DOHH2 (cell line): ENCODE results near the gene GPC6.

Experiments
- EZH2phosphoT487 ChIP-seq: fragments of 200-600 bp; sonication (generic); IDR thresholded peaks from 2 replicates; pipeline ENCODE4 v1.6.1; 2017; ENCODE audit warnings: borderline replicate concordance, mild to moderate bottlenecking, antibody characterized with exemption, low read length, moderate library complexity, mixed read lengths
- TF ChIP-seq, protein P1 (sequence below): fragments of 200-600 bp; sonication (generic); IDR thresholded peaks from one replicate; pipeline ENCODE4 v1.5.1; 2014; ENCODE audit warnings: antibody characterized with exemption, mild to moderate bottlenecking, low read depth, low read length; ENCODE audit not compliant: poor library complexity, severe bottlenecking

DNA sequence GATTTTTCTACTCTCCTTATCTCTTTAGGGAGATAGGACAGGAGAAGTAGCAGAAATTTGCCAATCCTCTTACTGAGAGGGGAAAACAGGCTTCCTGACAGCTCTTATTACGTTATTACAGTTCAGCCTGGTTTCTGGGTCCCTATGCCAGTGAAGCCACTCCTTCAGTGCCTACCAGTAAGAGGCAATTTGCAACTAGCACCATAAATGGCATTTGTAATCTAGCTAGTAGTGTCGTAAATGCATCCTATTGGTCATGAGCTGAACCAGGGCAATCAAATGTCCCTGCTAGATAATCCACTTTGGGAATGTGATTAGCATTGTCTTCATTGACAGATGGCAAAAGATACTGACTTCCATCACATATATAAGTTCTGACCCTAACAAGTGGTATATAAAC, 824.1 kb downstream of the GPC6 start:
- TF ChIP-seq, protein P1, sequence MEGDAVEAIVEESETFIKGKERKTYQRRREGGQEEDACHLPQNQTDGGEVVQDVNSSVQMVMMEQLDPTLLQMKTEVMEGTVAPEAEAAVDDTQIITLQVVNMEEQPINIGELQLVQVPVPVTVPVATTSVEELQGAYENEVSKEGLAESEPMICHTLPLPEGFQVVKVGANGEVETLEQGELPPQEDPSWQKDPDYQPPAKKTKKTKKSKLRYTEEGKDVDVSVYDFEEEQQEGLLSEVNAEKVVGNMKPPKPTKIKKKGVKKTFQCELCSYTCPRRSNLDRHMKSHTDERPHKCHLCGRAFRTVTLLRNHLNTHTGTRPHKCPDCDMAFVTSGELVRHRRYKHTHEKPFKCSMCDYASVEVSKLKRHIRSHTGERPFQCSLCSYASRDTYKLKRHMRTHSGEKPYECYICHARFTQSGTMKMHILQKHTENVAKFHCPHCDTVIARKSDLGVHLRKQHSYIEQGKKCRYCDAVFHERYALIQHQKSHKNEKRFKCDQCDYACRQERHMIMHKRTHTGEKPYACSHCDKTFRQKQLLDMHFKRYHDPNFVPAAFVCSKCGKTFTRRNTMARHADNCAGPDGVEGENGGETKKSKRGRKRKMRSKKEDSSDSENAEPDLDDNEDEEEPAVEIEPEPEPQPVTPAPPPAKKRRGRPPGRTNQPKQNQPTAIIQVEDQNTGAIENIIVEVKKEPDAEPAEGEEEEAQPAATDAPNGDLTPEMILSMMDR: no peak
- no peak for TF ChIP-seq EZH2phosphoT487
